ENCODE results near the gene ZNF236. TPM values are rescaled to one million over a fixed set of nuclear protein-coding genes. Genes with fewer than 3 reads are reported as not detected.

Gene ZNF236
- total RNA-seq, 1 donor, result 11.6 TPM

DNA sequence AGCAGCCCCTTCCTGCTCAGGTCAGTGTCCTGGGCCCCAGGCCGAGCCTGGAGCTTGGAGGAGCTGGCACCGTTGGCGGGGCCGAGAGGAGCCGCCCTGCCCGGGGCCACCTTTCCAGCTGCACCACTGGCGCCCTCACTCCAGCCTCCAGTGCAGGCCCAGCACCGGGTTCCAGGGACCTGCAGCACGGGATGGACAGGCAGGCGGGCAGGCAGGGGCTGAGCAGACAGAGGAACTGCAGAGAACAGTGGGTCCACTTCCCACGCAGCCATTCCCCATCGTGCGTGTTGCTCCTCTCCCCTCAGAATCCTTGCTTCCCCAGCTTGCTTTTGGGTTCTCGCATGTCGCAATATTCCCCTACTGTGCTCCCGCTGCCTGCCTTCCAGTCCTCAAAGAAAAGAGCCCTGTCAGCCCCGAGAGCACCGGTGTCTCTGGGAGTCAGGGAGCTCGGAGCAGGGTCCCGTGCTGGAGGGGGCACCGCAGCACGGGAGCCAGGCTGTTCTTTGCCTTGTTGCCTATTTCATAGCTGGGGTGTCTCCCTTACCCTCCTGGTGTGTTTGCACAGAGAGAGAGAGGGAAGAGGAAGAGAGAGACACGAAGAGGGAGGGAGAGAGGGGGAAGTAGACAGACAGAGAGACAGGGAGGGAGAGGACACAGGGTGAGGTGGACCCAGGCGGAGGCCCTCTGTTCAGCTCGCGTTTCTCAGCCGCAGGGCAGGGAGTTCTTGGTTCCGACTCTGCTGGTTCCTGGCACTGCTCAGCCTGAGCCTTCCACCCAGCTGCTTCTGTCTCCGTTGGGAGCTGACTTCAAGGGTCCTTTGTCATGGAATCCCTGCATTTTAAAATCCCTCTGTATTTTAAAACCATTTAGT, 184.2 kb downstream of the ZNF236 start:
- Histone ChIP-seq H2AFZ (ENCODE audit: low read length) (no peak overlapping the region), H4K20me1 (ENCODE audit: insufficient read depth, low read length) (no peaks in the 10 kb centered on the region), H3K27me3 (ENCODE audit: insufficient read depth, low read length) (peaks cover 17% of the 10 kb centered on the region), H3K4me1 (ENCODE audit: insufficient read depth, low read length) (no peaks in the 10 kb centered on the region), H3K79me2 (ENCODE audit: insufficient read depth, low read length) (no peaks in the 10 kb centered on the region), H3K36me3 (ENCODE audit: insufficient read depth, low read length) (no peaks in the 10 kb centered on the region), H3K9me3 (ENCODE audit: low read depth, low read length) (no peaks in the 10 kb centered on the region), H3K4me3 (ENCODE audit: insufficient read depth, low read length) (no peak overlapping the region), H3K27ac (ENCODE audit: low read depth, low read length) (no peak overlapping the region), H3K4me2 (ENCODE audit: insufficient read depth, low read length) (no peak overlapping the region)
- DNase-seq (ENCODE audit: insufficient read length, low spot score, missing footprints), result no peak
- TF ChIP-seq, protein P1, sequence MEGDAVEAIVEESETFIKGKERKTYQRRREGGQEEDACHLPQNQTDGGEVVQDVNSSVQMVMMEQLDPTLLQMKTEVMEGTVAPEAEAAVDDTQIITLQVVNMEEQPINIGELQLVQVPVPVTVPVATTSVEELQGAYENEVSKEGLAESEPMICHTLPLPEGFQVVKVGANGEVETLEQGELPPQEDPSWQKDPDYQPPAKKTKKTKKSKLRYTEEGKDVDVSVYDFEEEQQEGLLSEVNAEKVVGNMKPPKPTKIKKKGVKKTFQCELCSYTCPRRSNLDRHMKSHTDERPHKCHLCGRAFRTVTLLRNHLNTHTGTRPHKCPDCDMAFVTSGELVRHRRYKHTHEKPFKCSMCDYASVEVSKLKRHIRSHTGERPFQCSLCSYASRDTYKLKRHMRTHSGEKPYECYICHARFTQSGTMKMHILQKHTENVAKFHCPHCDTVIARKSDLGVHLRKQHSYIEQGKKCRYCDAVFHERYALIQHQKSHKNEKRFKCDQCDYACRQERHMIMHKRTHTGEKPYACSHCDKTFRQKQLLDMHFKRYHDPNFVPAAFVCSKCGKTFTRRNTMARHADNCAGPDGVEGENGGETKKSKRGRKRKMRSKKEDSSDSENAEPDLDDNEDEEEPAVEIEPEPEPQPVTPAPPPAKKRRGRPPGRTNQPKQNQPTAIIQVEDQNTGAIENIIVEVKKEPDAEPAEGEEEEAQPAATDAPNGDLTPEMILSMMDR (IDR thresholded peaks at IDR 0.05; ENCODE audit: extremely low read depth, low read depth, low read length), result no peak

- Histone ChIP-seq H4K20me1 (ENCODE audit: insufficient read depth, low read length) (no peaks in the 10 kb centered on the region), H3K27ac (ENCODE audit: low read depth, low read length) (no peak overlapping the region), H3K36me3 (ENCODE audit: insufficient read depth, low read length) (no peaks in the 10 kb centered on the region), H3K9me3 (ENCODE audit: low read depth, low read length) (no peaks in the 10 kb centered on the region), H3K79me2 (ENCODE audit: insufficient read depth, low read length) (no peaks in the 10 kb centered on the region), H3K27me3 (ENCODE audit: insufficient read depth, low read length) (peaks cover 18% of the 10 kb centered on the region), H3K4me1 (ENCODE audit: insufficient read depth, low read length) (no peaks in the 10 kb centered on the region), H2AFZ (ENCODE audit: low read length) (no peak overlapping the region), H3K4me3 (ENCODE audit: insufficient read depth, low read length) (no peak overlapping the region), H3K4me2 (ENCODE audit: insufficient read depth, low read length) (no peak overlapping the region)
- no peak for DNase-seq (ENCODE audit: insufficient read length, low spot score, missing footprints)
- TF ChIP-seq, protein P1 (IDR thresholded peaks at IDR 0.05; ENCODE audit: extremely low read depth, low read depth, low read length), result no peak
Measured at GRCh38 chr18:77007251-77007650, 184.9 kb downstream of the ZNF236 start.

GRCh38 chr18:77008006-77008405, 185.6 kb downstream of the ZNF236 start:
- TF ChIP-seq, protein P1 (IDR thresholded peaks at IDR 0.05; ENCODE audit: extremely low read depth, low read depth, low read length), result no peak
- no peak overlapping the region for H3K27ac ChIP-seq (ENCODE audit: low read depth, low read length)
- no peaks in the 10 kb centered on the region for H3K79me2 ChIP-seq (ENCODE audit: insufficient read depth, low read length)
- no peak for DNase-seq (ENCODE audit: insufficient read length, low spot score, missing footprints)
- no peaks in the 10 kb centered on the region for H3K4me1 ChIP-seq (ENCODE audit: insufficient read depth, low read length)
- no peak overlapping the region for H3K4me2 ChIP-seq (ENCODE audit: insufficient read depth, low read length)
- H4K20me1 ChIP-seq (ENCODE audit: insufficient read depth, low read length), result no peaks in the 10 kb centered on the region
- H3K9me3 ChIP-seq (ENCODE audit: low read depth, low read length), result no peaks in the 10 kb centered on the region
- no peaks in the 10 kb centered on the region for H3K36me3 ChIP-seq (ENCODE audit: insufficient read depth, low read length)
- peaks cover 20% of the 10 kb centered on the region for H3K27me3 ChIP-seq (ENCODE audit: insufficient read depth, low read length)
- H2AFZ ChIP-seq (ENCODE audit: low read length), result no peak overlapping the region
- no peak overlapping the region for H3K4me3 ChIP-seq (ENCODE audit: insufficient read depth, low read length)

DNA sequence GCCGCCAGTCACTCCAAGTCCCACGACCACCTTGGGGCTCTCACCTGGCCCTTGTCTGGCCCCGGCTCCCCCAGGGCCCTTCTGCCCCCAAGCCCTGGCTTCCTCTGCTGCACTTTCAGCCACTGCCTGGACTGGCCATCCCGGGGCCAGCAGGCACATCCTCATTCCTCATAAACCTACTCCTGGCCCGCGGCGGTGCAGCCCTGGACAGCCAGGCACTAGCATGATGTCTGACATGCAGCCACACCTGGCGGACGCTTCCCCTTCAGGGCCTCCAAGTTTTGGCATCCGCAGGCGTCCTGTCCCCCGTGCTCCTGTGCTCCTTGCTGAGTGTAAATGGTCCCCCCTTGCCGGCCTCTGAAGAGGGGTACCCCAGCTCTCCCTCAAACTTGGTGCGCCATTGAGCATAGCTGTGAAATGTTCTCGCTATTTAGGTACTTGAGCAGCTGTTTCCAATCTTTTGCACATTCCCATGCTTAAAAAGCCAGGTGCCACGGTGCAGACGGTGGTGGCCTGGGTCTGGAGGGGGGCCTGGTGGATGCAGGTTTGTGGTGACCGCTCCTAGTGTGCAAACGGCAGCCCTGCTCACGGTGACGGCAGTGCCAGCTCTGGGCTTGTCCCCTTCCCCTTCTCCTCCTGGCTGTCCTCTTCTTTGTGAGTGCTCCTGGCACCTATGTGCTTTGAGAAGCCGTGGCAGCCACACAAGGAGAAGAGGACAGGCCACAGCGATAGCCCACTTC, 186.4 kb downstream of the ZNF236 start:
- Histone ChIP-seq H4K20me1 (ENCODE audit: insufficient read depth, low read length) (no peaks in the 10 kb centered on the region), H3K27ac (ENCODE audit: low read depth, low read length) (no peak overlapping the region), H2AFZ (ENCODE audit: low read length) (no peak overlapping the region), H3K4me1 (ENCODE audit: insufficient read depth, low read length) (no peaks in the 10 kb centered on the region), H3K36me3 (ENCODE audit: insufficient read depth, low read length) (no peaks in the 10 kb centered on the region), H3K4me2 (ENCODE audit: insufficient read depth, low read length) (no peak overlapping the region), H3K4me3 (ENCODE audit: insufficient read depth, low read length) (no peak overlapping the region), H3K79me2 (ENCODE audit: insufficient read depth, low read length) (no peaks in the 10 kb centered on the region), H3K9me3 (ENCODE audit: low read depth, low read length) (no peaks in the 10 kb centered on the region), H3K27me3 (ENCODE audit: insufficient read depth, low read length) (peaks cover 20% of the 10 kb centered on the region)
- TF ChIP-seq, protein P1 (IDR thresholded peaks at IDR 0.05; ENCODE audit: extremely low read depth, low read depth, low read length), result no peak
- no peak for DNase-seq (ENCODE audit: insufficient read length, low spot score, missing footprints)
